Mesendoderm (in vitro differentiated cells): Measurements from ENCODE around the gene RIPOR1. TPM values are rescaled to one million over a fixed set of nuclear protein-coding genes. Genes with fewer than 3 reads are reported as not detected.

Experiments
- DNase-seq: peaks from one replicate; pipeline ENCODE4 v3.0.0; 2013
- H2AK5ac ChIP-seq: 2 replicates; pipeline ENCODE4 v1.6.1; 2013; ENCODE audit warnings: low read length, inconsistent platforms
- H2BK120ac ChIP-seq: 2 replicates; pipeline ENCODE4 v1.6.1; 2013; ENCODE audit warnings: low read depth, mild to moderate bottlenecking, low read length, moderate library complexity, mixed read lengths
- H2BK15ac ChIP-seq: replicated peaks from 2 replicates; pipeline ENCODE4 v1.6.1; 2013; ENCODE audit warnings: low read depth, mild to moderate bottlenecking, moderate library complexity
- H2BK5ac ChIP-seq: 2 replicates; pipeline ENCODE4 v1.6.1; 2013; ENCODE audit warnings: low read length, inconsistent platforms
- H3K18ac ChIP-seq: 2 replicates; pipeline ENCODE4 v1.6.1; 2013; ENCODE audit warnings: mild to moderate bottlenecking, low read length, mixed read lengths
- H3K23ac ChIP-seq: one replicate; pipeline ENCODE4 v1.6.1; 2013; ENCODE audit warnings: low read length
- H3K27ac ChIP-seq: 2 replicates; pipeline ENCODE4 v1.5.1; 2013; ENCODE audit warnings: low read depth, mild to moderate bottlenecking, inconsistent platforms, low read length, moderate library complexity
- H3K27me3 ChIP-seq: 2 replicates; pipeline ENCODE4 v1.6.1; 2013; ENCODE audit warnings: low read length, control low read depth, mild to moderate bottlenecking, inconsistent platforms; ENCODE audit not compliant: insufficient read depth, poor library complexity
- H3K36me3 ChIP-seq: 2 replicates; pipeline ENCODE4 v1.6.1; 2013; ENCODE audit warnings: low read length, inconsistent platforms; ENCODE audit not compliant: control insufficient read depth, insufficient read depth
- H3K4ac ChIP-seq: one replicate; pipeline ENCODE4 v1.6.1; 2013; ENCODE audit warnings: low read depth, mild to moderate bottlenecking, low read length, moderate library complexity
- H3K4me1 ChIP-seq: 2 replicates; pipeline ENCODE4 v1.6.1; 2013; ENCODE audit warnings: low read depth, low read length, inconsistent platforms; ENCODE audit not compliant: control insufficient read depth
- H3K4me2 ChIP-seq: 2 replicates; pipeline ENCODE4 v1.6.1; 2013; ENCODE audit warnings: low read length
- H3K4me3 ChIP-seq: 2 replicates; pipeline ENCODE4 v1.5.1; 2013; ENCODE audit warnings: mild to moderate bottlenecking, low read length
- H3K56ac ChIP-seq: one replicate; pipeline ENCODE4 v1.6.1; 2013; ENCODE audit warnings: low read length
- H3K79me1 ChIP-seq: 2 replicates; pipeline ENCODE4 v1.6.1; 2013; ENCODE audit warnings: low read length, inconsistent platforms
- H3K79me2 ChIP-seq: 2 replicates; pipeline ENCODE4 v1.6.1; 2013; ENCODE audit warnings: mild to moderate bottlenecking, low read length; ENCODE audit not compliant: control insufficient read depth, insufficient read depth
- H3K9ac ChIP-seq: 2 replicates; pipeline ENCODE4 v1.6.1; 2013; ENCODE audit warnings: low read length, inconsistent platforms
- H4K5ac ChIP-seq: one replicate; pipeline ENCODE4 v1.6.1; 2013; ENCODE audit warnings: low read length
- H4K8ac ChIP-seq: one replicate; pipeline ENCODE4 v1.6.1; 2013; ENCODE audit warnings: low read depth, mild to moderate bottlenecking, control low read depth, low read length, moderate library complexity
- WGBS: extraction: QIAGEN DNeasy Blood & Tissue Kit; methylation state at CpG from one replicate; pipeline ENCODE4 v1.1.7; 2013; ENCODE audit warnings: low lambda C conversion rate, missing lambda C conversion rate; ENCODE audit not compliant: insufficient coverage; ENCODE audit errors: extremely low coverage; 5-methylcytosine and 5-hydroxymethylcytosine counted together
- polyA plus RNA-seq, 2 experiments: library from polyadenylated mRNA; stranded (reverse); fragments of 200-250 nt; gene quantifications; one replicate each; pipeline ENCODE4 v1.2.3, GENCODE V29; 2013

RIPOR1 gene
- polyA plus RNA-seq (2013, experiment 1 of 2): 5.0 TPM
- 4.7 TPM for polyA plus RNA-seq (2013, experiment 2 of 2)

GRCh38 chr16:67528222-67528869, at the start of gene RIPOR1:
TSS of gene RIPOR1 (plus strand) at chr16:67528829. CDS start at chr16:67538447, 9,618 bp downstream.
- Histone ChIP-seq H2AK5ac (no peak within 1 kb of the TSS), H3K4me1 (peaks cover 2% of the 10 kb centered on the region), H3K18ac (peak within 1 kb of the TSS; percentile 64), H3K4me3 (peak within 1 kb of the TSS; percentile 35), H3K27me3 (peaks cover 33% of the 10 kb centered on the region), H3K4me2 (peak within 1 kb of the TSS; percentile 71), H2BK15ac (no peak within 1 kb of the TSS), H3K56ac (peak within 1 kb of the TSS; percentile 85), H3K79me2 (no peaks in the 10 kb centered on the region), H3K27ac (no peak within 1 kb of the TSS), H3K4ac (peak within 1 kb of the TSS; percentile 56), H2BK120ac (no peak within 1 kb of the TSS), H3K36me3 (no peaks in the 10 kb centered on the region), H3K79me1 (no peaks in the 10 kb centered on the region), H2BK5ac (no peak within 1 kb of the TSS), H3K23ac (peak within 1 kb of the TSS; percentile 0), H3K9ac (peak within 1 kb of the TSS; percentile 68), H4K5ac (no peak within 1 kb of the TSS), H4K8ac (no peak within 1 kb of the TSS)
- DNase-seq: peak; percentile 61
- WGBS: no CpG with 5 or more reads among the region's 45 CpGs

DNA sequence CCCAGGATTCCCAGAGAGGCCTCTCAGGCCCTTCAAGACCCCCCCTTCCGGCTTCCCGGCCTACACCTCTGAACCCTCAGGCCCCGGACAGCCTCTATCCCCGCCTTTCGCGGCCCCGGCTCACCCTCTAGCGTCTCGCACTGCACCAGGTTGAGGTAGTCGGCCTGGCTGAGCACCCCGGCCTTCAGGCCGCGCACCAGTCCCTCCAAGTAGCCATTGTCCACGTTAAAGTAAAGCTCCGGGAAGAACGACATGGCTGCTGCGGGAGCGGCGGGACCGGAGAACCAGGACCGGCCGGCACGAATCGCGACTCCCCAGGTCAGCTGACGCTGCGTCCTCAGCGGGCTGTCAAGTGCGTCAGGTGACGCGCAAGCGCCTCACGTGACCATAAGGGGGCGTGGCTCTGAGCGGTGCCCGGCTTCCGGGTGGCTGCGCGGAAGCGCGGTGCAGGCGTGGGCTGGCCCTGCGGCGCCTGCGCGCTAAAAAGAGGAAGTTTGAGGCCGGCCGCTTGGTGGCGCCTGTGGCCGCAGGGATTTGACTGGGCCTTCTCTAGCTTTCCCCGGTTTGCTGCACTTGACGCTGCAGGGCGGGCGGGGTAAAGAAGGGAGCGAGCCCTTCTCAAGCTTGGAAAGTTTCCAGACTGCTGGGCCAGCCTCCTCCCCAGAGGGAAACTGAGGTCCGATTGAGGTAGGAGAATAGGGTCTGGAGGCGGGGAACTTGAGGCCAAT, 47.6 kb upstream of the RIPOR1 start, which contains the start of gene ATP6V0D1:
ATP6V0D1 (minus strand) TSS at position 325 of the 728 bp plus-strand sequence; CDS start at position 254, 71 bp downstream.
- H3K27ac ChIP-seq: no peak within 1 kb of the TSS
- H3K4me2 ChIP-seq: peak within 1 kb of the TSS; percentile 98
- no peak within 1 kb of the TSS for H2BK120ac ChIP-seq
- peaks cover 5% of the 10 kb centered on the region for H3K79me1 ChIP-seq
- peak within 1 kb of the TSS; percentile 73 for H3K4me3 ChIP-seq
- H3K4me1 ChIP-seq: no peaks in the 10 kb centered on the region
- peak; percentile 98 for DNase-seq
- peaks cover 4% of the 10 kb centered on the region for H3K79me2 ChIP-seq
- H3K56ac ChIP-seq: peak within 1 kb of the TSS; percentile 89
- peak within 1 kb of the TSS; percentile 80 for H3K9ac ChIP-seq
- H4K5ac ChIP-seq: no peak within 1 kb of the TSS
- H3K27me3 ChIP-seq: no peaks in the 10 kb centered on the region
- no peak within 1 kb of the TSS for H3K4ac ChIP-seq
- H3K18ac ChIP-seq: no peak within 1 kb of the TSS
- H4K8ac ChIP-seq: no peak within 1 kb of the TSS
- H3K36me3 ChIP-seq: no peaks in the 10 kb centered on the region
- H2BK15ac ChIP-seq: no peak within 1 kb of the TSS
- no peak within 1 kb of the TSS for H2BK5ac ChIP-seq
- no CpG with 5 or more reads among the region's 57 CpGs for WGBS
- no peak within 1 kb of the TSS for H2AK5ac ChIP-seq
- no peak within 1 kb of the TSS for H3K23ac ChIP-seq

GRCh38 chr16:67481561-67482232, 46.9 kb upstream of the RIPOR1 start:
- no peak for DNase-seq
- H3K56ac ChIP-seq: peak overlapping the region; percentile 89
- H2BK5ac ChIP-seq: no peak overlapping the region
- H3K27me3 ChIP-seq: no peaks in the 10 kb centered on the region
- no peaks in the 10 kb centered on the region for H3K36me3 ChIP-seq
- no peak overlapping the region for H3K18ac ChIP-seq
- no peak overlapping the region for H4K5ac ChIP-seq
- H3K4ac ChIP-seq: no peak overlapping the region
- H3K4me3 ChIP-seq: peak overlapping the region; percentile 34
- H3K23ac ChIP-seq: no peak overlapping the region
- no peak overlapping the region for H2BK120ac ChIP-seq
- no peak overlapping the region for H2BK15ac ChIP-seq
- peaks cover 5% of the 10 kb centered on the region for H3K79me1 ChIP-seq
- no peak overlapping the region for H2AK5ac ChIP-seq
- H3K4me1 ChIP-seq: no peaks in the 10 kb centered on the region
- peak overlapping the region; percentile 56 for H3K4me2 ChIP-seq
- no peak overlapping the region for H4K8ac ChIP-seq
- no peak overlapping the region for H3K27ac ChIP-seq
- no CpG with 5 or more reads among the region's 17 CpGs for WGBS
- peak overlapping the region; percentile 80 for H3K9ac ChIP-seq
- H3K79me2 ChIP-seq: peaks cover 4% of the 10 kb centered on the region

DNA sequence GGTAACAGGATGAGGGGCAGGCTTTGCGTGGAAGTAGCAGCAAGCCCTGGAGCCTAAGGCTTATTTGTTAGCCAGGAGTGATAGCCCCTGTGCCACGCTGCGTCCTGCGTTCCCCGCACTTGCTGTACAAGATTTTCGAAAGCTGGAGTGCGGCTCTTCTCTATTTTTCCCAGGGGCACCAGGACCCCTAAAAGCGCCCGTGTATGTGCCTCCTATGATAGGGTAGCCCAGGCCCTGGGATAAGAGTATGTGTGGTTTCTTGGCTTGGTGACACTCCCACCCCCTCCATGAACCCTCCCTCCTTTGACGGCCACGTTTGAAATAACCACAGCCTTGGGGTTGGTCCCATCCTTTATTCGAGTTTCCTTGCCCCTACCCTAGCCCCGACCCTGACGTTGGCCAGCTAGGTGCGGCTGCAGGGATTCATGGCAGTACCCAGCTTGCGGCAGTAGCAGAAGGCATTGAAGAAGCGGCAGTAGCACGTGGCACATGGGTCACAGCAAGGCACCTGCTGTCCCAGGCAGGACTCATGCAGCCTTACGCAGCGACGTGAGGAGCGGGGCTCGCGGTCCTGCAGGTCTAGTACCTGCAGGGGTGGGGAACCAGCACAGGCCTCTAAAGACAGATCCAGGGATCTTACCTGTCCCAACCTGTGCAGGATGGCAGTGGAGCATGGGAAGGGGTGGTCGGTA, 46.2 kb upstream of the RIPOR1 start:
- no peak overlapping the region for H3K4ac ChIP-seq
- H3K4me2 ChIP-seq: no peak overlapping the region
- H3K4me3 ChIP-seq: no peak overlapping the region
- no peaks in the 10 kb centered on the region for H3K27me3 ChIP-seq
- H2BK5ac ChIP-seq: no peak overlapping the region
- H3K18ac ChIP-seq: no peak overlapping the region
- H3K9ac ChIP-seq: no peak overlapping the region
- no peak overlapping the region for H4K8ac ChIP-seq
- H3K36me3 ChIP-seq: no peaks in the 10 kb centered on the region
- H2BK120ac ChIP-seq: no peak overlapping the region
- peaks cover 4% of the 10 kb centered on the region for H3K79me2 ChIP-seq
- H3K27ac ChIP-seq: no peak overlapping the region
- H2AK5ac ChIP-seq: no peak overlapping the region
- no peak overlapping the region for H2BK15ac ChIP-seq
- no peak overlapping the region for H3K56ac ChIP-seq
- no CpG with 5 or more reads among the region's 25 CpGs for WGBS
- no peaks in the 10 kb centered on the region for H3K4me1 ChIP-seq
- no peak overlapping the region for H4K5ac ChIP-seq
- peaks cover 5% of the 10 kb centered on the region for H3K79me1 ChIP-seq
- no peak for DNase-seq
- H3K23ac ChIP-seq: no peak overlapping the region

DNA sequence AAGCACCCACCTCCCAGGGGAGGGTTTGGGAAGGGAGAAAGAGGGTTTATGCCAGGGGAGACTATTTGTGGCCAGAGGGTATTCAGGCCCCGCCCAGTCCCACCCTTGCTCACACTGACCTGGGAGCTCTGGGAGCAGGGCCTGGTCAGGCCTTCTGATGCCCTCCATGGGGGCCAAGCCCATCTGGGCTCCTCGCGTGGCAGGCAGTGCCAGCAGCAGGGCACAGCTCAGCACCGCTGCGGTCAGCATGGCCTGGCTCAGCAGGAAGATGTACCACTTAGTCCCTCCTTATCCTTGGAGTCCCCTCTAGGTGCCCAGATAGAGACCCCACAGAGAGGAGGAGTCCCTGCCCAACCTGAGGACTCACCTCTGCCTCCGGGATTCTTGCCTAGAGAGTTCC, 45.5 kb upstream of the RIPOR1 start, which contains the start of gene AGRP:
AGRP (minus strand) TSS at position 398 of the 400 bp plus-strand sequence; CDS start at position 249, 149 bp downstream.
- no CpG with 5 or more reads among the region's 6 CpGs for WGBS
- Histone ChIP-seq H3K9ac (no peak within 1 kb of the TSS), H3K27me3 (no peaks in the 10 kb centered on the region), H2AK5ac (no peak within 1 kb of the TSS), H3K27ac (no peak within 1 kb of the TSS), H3K79me2 (peaks cover 4% of the 10 kb centered on the region), H3K79me1 (peaks cover 5% of the 10 kb centered on the region), H3K4me2 (no peak within 1 kb of the TSS), H4K8ac (no peak within 1 kb of the TSS), H3K18ac (no peak within 1 kb of the TSS), H3K36me3 (no peaks in the 10 kb centered on the region), H2BK120ac (no peak within 1 kb of the TSS), H3K56ac (no peak within 1 kb of the TSS), H2BK5ac (no peak within 1 kb of the TSS), H3K4me3 (no peak within 1 kb of the TSS), H3K23ac (no peak within 1 kb of the TSS), H4K5ac (no peak within 1 kb of the TSS), H2BK15ac (no peak within 1 kb of the TSS), H3K4me1 (no peaks in the 10 kb centered on the region), H3K4ac (no peak within 1 kb of the TSS)
- DNase-seq: no peak
